Smooth muscle cell (in vitro differentiated cells): ENCODE measurements around the gene PGM5. TPM values are rescaled to one million over a fixed set of nuclear protein-coding genes. Genes with fewer than 3 reads are reported as not detected.

ENCODE experiments used
- DNase-seq: peaks from one replicate; lab custom pipeline; 2025; ENCODE audit not compliant: unreplicated experiment; lab: John Stamatoyannopoulos, UW
- H2AFZ ChIP-seq: fragments of 200-600 bp; sonication (generic); 2 replicates; pipeline ENCODE4 v1.6.0; 2016; ENCODE audit warnings: antibody characterized with exemption, low read depth, mild to moderate bottlenecking
- H3F3A ChIP-seq: fragments of 200-600 bp; sonication (generic); 2 replicates; pipeline ENCODE4 v1.6.0; 2017; ENCODE audit warnings: antibody characterized with exemption, low read depth
- H3K27ac ChIP-seq: fragments of 200-600 bp; sonication (generic); 2 replicates; pipeline ENCODE4 v1.5.1; 2016; ENCODE audit warnings: low read depth, mild to moderate bottlenecking
- H3K27me3 ChIP-seq: fragments of 200-600 bp; sonication (generic); 2 replicates; pipeline ENCODE4 v1.6.1; 2016; ENCODE audit warnings: low read depth, mild to moderate bottlenecking
- H3K36me3 ChIP-seq: fragments of 200-600 bp; sonication (generic); 2 replicates; pipeline ENCODE4 v1.5.1; 2016; ENCODE audit warnings: low read depth
- H3K4me1 ChIP-seq: fragments of 200-600 bp; sonication (generic); 2 replicates; pipeline ENCODE4 v1.5.1; 2016; ENCODE audit warnings: low read depth
- H3K4me2 ChIP-seq: fragments of 200-600 bp; sonication (generic); 2 replicates; pipeline ENCODE4 v1.6.0; 2016; ENCODE audit warnings: mild to moderate bottlenecking
- H3K4me3 ChIP-seq: fragments of 200-600 bp; sonication (generic); 2 replicates; pipeline ENCODE4 v1.5.1; 2016; ENCODE audit warnings: mild to moderate bottlenecking
- H3K79me2 ChIP-seq: fragments of 200-600 bp; sonication (generic); 2 replicates; pipeline ENCODE4 v1.6.0; 2016; ENCODE audit warnings: low read depth, mild to moderate bottlenecking
- H3K9ac ChIP-seq: fragments of 200-600 bp; sonication (generic); 2 replicates; pipeline ENCODE4 v1.6.0; 2016; ENCODE audit warnings: low read depth
- H3K9me3 ChIP-seq: fragments of 200-600 bp; sonication (generic); replicated peaks from 2 replicates; pipeline ENCODE4 v1.5.1; 2016; ENCODE audit warnings: low read depth
- H4K20me1 ChIP-seq: fragments of 200-600 bp; sonication (generic); 2 replicates; pipeline ENCODE4 v1.6.0; 2016; ENCODE audit warnings: low read depth
- WGBS: methylation state at CpG from one replicate; pipeline ENCODE4 v1.1.7; 2016; ENCODE audit warnings: low lambda C conversion rate; 5-methylcytosine and 5-hydroxymethylcytosine counted together
- polyA plus RNA-seq: library from polyadenylated mRNA; unstranded; fragments of >200 nt; fragmentation: Nextera tagmentation; extraction: Ambion mirVana; gene quantifications from 2 replicates; pipeline ENCODE4 v1.2.1, GENCODE V29; 2016
- total RNA-seq: library from RNA; depleted of rRNA; stranded (reverse); fragments of >200 nt; gene quantifications from 2 replicates; pipeline ENCODE4 v1.2.3, GENCODE V29; 2014
- TF ChIP-seq, protein P1 (sequence below): fragments of 200-600 bp; sonication (generic); IDR thresholded peaks from 2 replicates; pipeline ENCODE4 v1.5.1; 2017; ENCODE audit warnings: borderline replicate concordance, mild to moderate bottlenecking, antibody characterized with exemption; ENCODE audit not compliant: insufficient read depth, poor library complexity, severe bottlenecking

PGM5 gene
- total and polyA plus RNA-seq, 2 experiments from 2014 or later, result 0.77 to 5.6 TPM

DNA sequence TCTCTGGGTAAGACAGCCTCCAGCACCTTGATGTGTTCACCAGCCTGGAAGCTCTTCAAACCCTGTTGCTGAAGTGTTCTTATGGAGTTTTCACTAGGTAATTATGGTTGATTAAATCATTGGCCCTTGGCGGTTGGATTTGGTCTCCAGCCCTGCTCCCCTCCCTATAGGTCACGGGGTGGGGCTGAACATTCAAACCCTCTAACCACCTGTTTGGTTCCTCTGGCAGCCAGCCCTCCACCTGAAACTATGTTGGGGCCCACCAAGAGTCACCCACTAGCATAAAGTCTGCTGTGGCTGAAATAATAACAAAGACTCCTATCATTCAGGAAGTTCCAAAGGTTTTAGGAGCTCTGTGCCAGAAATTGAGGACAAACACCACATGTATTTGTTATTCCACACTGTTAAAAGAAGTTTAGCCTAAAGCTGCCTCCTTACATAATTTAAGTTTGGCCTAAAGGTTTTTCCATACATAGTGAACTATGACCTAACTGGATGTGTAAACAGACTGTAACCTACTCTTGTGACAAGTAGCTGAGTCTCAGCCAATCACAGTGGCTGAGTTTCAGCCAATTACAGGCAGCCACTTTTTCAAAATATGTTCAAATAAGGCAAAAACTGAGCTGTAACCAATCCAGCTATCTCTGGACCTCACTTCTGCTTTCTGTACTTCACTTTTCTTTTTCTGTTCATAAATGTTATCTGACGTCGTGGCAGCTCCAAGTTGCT lies 149.4 kb downstream of the PGM5 start:
- 74% methylated on average over 4 of the region's 4 CpGs for WGBS
- Histone ChIP-seq H3K4me1 (peaks cover 9% of the 10 kb centered on the region), H3K79me2 (no peaks in the 10 kb centered on the region), H3F3A (peaks cover 5% of the 10 kb centered on the region), H3K27me3 (no peaks in the 10 kb centered on the region), H3K27ac (no peak overlapping the region), H3K4me2 (no peak overlapping the region), H3K36me3 (no peaks in the 10 kb centered on the region), H3K4me3 (no peak overlapping the region), H3K9me3 (no peaks in the 10 kb centered on the region), H3K9ac (no peak overlapping the region), H2AFZ (peak overlapping the region; percentile 65), H4K20me1 (no peaks in the 10 kb centered on the region)
- no peak for DNase-seq
- TF ChIP-seq, protein P1, sequence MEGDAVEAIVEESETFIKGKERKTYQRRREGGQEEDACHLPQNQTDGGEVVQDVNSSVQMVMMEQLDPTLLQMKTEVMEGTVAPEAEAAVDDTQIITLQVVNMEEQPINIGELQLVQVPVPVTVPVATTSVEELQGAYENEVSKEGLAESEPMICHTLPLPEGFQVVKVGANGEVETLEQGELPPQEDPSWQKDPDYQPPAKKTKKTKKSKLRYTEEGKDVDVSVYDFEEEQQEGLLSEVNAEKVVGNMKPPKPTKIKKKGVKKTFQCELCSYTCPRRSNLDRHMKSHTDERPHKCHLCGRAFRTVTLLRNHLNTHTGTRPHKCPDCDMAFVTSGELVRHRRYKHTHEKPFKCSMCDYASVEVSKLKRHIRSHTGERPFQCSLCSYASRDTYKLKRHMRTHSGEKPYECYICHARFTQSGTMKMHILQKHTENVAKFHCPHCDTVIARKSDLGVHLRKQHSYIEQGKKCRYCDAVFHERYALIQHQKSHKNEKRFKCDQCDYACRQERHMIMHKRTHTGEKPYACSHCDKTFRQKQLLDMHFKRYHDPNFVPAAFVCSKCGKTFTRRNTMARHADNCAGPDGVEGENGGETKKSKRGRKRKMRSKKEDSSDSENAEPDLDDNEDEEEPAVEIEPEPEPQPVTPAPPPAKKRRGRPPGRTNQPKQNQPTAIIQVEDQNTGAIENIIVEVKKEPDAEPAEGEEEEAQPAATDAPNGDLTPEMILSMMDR, result no peak

DNA sequence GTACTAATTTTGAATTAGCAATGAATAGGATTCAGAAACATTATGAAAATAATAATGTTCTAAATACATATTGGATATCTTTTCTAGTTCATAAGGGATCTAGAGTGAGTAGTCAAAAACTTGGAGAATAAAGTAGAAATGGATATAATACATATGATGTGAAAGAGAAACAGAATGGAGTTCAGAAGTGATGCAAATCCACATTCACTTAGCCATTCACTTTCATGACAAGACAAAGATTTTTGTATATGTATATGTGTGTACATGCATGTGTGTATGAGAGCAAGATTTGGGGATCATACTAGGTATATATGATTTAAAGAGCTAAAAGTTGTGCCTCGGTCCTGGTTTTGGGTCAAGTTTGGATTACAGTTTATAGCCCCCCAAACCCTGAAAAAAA lies 150.1 kb downstream of the PGM5 start:
- no peak overlapping the region for H3K9ac ChIP-seq
- H3K79me2 ChIP-seq, result no peaks in the 10 kb centered on the region
- H3K4me3 ChIP-seq, result no peak overlapping the region
- peaks cover 3% of the 10 kb centered on the region for H3K4me1 ChIP-seq
- no peak overlapping the region for H3K4me2 ChIP-seq
- H3K27ac ChIP-seq, result no peak overlapping the region
- peaks cover 3% of the 10 kb centered on the region for H3F3A ChIP-seq
- no peaks in the 10 kb centered on the region for H3K36me3 ChIP-seq
- TF ChIP-seq, protein P1, result no peak
- H2AFZ ChIP-seq, result peak overlapping the region; percentile 65
- H3K27me3 ChIP-seq, result no peaks in the 10 kb centered on the region
- WGBS, result 100% methylated on average over 1 of the region's 1 CpG
- no peaks in the 10 kb centered on the region for H4K20me1 ChIP-seq
- no peaks in the 10 kb centered on the region for H3K9me3 ChIP-seq
- DNase-seq, result no peak

DNA sequence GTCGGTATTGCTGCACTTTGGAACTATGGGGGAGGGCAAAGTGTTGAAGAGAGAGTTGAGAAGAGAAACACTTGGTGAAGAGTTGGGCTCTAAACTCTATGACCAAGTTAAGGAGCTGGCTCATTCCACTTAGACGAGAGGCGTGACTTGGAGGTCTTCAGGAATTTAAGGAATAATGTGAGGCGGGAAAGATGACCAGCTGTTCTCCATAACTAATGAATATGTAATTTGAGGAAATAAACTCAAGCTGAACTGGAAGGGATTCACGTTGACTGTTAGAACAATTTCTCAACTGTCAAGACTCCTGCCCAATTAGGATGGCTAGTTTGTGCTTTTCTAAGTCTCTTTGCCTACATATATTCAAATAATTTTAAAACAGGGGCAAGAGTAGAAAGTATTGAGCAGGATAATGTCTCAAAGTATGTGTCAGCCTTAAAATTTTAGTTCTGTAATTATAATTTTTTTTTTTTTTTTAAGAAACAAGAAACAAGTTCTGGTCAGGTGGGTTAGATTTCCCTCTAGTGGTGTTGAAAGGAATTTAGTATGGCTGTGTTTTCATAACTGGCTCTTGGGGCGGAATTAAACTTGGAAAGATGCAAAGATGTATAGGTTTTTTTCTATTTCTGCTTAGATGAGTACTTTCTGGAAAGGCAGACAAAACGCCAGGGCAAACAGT lies 150.9 kb downstream of the PGM5 start:
- Histone ChIP-seq H3K36me3 (no peaks in the 10 kb centered on the region), H2AFZ (no peak overlapping the region), H3K27me3 (no peaks in the 10 kb centered on the region), H3K27ac (no peak overlapping the region), H3F3A (no peaks in the 10 kb centered on the region), H3K4me3 (no peak overlapping the region), H3K4me1 (no peaks in the 10 kb centered on the region), H4K20me1 (no peaks in the 10 kb centered on the region), H3K9ac (no peak overlapping the region), H3K9me3 (no peaks in the 10 kb centered on the region), H3K4me2 (peak overlapping the region; percentile 19), H3K79me2 (no peaks in the 10 kb centered on the region)
- DNase-seq, result no peak
- WGBS, result 38% methylated on average over 7 of the region's 7 CpGs
- TF ChIP-seq, protein P1, result peak; percentile 69
